Common myeloid progenitor, CD34-positive (primary cell): Measurements from ENCODE around the gene DNMT3B.

ENCODE experiments used
- CTCF ChIA-PET: fragments of 350-600 bp; sonication (Branson Sonifier 250); formaldehyde crosslinking; loops from one replicate; lab custom pipeline; 2021; ENCODE audit warnings: antibody characterized with exemption; lab: Charles Lee
- POLR2A ChIA-PET: fragments of 350-600 bp; sonication (Branson Sonifier 250); formaldehyde crosslinking; loops from one replicate; lab custom pipeline; 2021; ENCODE audit warnings: antibody characterized with exemption; lab: Charles Lee
- DNase-seq, 3 donors: peaks; one replicate each; pipeline versions ENCODE4 v3.0.0 to v3.0.0-alpha.2; 2013
- H3K27ac ChIP-seq, 2 experiments: 1 replicate in 1 of 2; 2 replicates in 1 of 2; pipeline ENCODE4 v1.7.0; 2013; ENCODE audit warnings: inconsistent platforms in 2 of 2, low read length in 2 of 2, mild to moderate bottlenecking in 2 of 2, low read depth in 1 of 2, moderate library complexity in 1 of 2; ENCODE audit not compliant: severe bottlenecking in 2 of 2, insufficient read depth in 1 of 2, poor library complexity in 1 of 2
- H3K27me3 ChIP-seq, 5 experiments: replicated peaks in 2 of 5; 1 replicate in 3 of 5; 2 replicates in 2 of 5; pipeline versions ENCODE4 v1.6.1 to v1.7.0; 2013; ENCODE audit warnings: low read length in 4 of 5, mild to moderate bottlenecking in 2 of 5, moderate library complexity in 2 of 5, inconsistent platforms in 1 of 5; ENCODE audit not compliant: insufficient read depth in 5 of 5, control insufficient read depth in 4 of 5
- H3K36me3 ChIP-seq, 4 experiments: 1 replicate in 2 of 4; 2 replicates in 2 of 4; pipeline versions ENCODE4 v1.6.1 to v1.7.0; 2013; ENCODE audit warnings: low read length in 3 of 4, control low read depth in 1 of 4, mild to moderate bottlenecking in 1 of 4; ENCODE audit not compliant: control insufficient read depth in 4 of 4, insufficient read depth in 4 of 4
- H3K4me1 ChIP-seq, 4 experiments: 1 replicate in 3 of 4; 2 replicates in 1 of 4; pipeline versions ENCODE4 v1.6.1 to v1.7.1; 2013; ENCODE audit warnings: low read length in 3 of 4, mild to moderate bottlenecking in 3 of 4, control low read depth in 1 of 4, inconsistent platforms in 1 of 4, moderate library complexity in 1 of 4; ENCODE audit not compliant: control insufficient read depth in 4 of 4, insufficient read depth in 4 of 4; ENCODE audit errors: control extremely low read depth in 1 of 4
- H3K4me3 ChIP-seq, 7 experiments: 1 replicate in 4 of 7; 2 replicates in 3 of 7; pipeline versions ENCODE4 v1.5.1 to v1.7.0; 2013; ENCODE audit warnings: mild to moderate bottlenecking in 7 of 7, low read length in 6 of 7, moderate library complexity in 6 of 7, inconsistent platforms in 2 of 7, low read depth in 2 of 7, control low read depth in 1 of 7; ENCODE audit not compliant: insufficient read depth in 4 of 7, control insufficient read depth in 1 of 7; ENCODE audit errors: extremely low read depth in 1 of 7
- H3K9me3 ChIP-seq, 5 experiments: 1 replicate in 4 of 5; 2 replicates in 1 of 5; pipeline versions ENCODE4 v1.6.1 to v1.7.1; 2013; ENCODE audit warnings: low read length in 4 of 5, mild to moderate bottlenecking in 2 of 5, inconsistent platforms in 1 of 5, low read depth in 1 of 5, moderate library complexity in 1 of 5; ENCODE audit not compliant: control insufficient read depth in 4 of 5, insufficient read depth in 2 of 5; ENCODE audit errors: control extremely low read depth in 1 of 5
- WGBS: methylation state at CpG from one replicate; pipeline ENCODE4 v1.1.5; 2013; ENCODE audit not compliant: insufficient coverage; 5-methylcytosine and 5-hydroxymethylcytosine counted together

The DNMT3B gene

DNA sequence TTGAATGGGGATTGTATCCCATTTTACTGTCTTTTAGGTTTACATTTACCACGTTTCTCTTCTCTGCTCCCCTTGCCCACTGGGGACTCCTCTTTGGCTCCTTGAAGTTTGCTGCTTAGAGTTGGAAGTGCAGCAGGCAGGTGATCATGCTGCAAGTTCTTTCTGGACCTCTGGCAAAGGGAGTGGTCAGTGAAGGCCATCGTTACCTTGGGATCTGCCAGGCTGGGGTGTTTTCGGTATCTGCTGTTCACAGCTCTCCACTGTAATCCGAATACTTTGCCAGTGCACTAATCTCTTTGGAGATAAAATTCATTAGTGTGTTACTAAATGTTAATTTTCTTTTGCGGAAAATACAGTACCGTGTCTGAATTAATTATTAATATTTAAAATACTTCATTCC, 87.4 kb downstream of the DNMT3B start:
- Histone ChIP-seq H3K9me3 (no peaks in the 10 kb centered on the region), H3K27me3 (no peaks in the 10 kb centered on the region), H3K27ac (no peak overlapping the region), H3K36me3 (peaks cover 25 to 82% (median 44%) of the 10 kb centered on the region in 4 experiments), H3K4me3 (no peak overlapping the region), H3K4me1 (no peaks in the 10 kb centered on the region)
- CTCF ChIA-PET = no interaction called here
- POLR2A ChIA-PET = no interaction called here
- WGBS = no CpG with 5 or more reads among the region's 6 CpGs
- no peak for DNase-seq

DNA sequence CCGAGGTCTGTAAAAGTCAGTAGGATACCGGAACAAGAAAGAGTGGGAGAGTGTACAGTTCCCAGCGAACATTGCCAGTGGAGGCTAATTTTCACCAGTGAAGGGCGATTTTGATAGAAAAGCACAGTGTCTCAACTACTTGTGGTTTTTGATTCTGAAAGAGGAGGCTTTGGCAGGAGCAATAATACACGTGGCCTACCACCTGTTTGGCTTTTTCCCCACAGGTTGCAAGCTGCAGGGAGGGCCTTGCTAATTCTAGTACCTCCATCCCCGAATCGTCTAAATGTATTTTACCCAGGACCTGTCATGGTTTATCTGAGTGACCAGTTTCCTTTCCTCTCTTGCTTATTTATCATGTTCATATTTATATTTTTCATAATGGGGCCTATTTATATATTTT, 93.2 kb downstream of the DNMT3B start:
- ChIA-PET POLR2A (no interaction called here), CTCF (interaction anchor here (1.0 kb wide), 1 partner anchor 25 kb away, joined by 3 read pairs; no protein-coding TSS in a partner anchor)
- Histone ChIP-seq H3K36me3 (peaks cover 13 to 43% (median 15%) of the 10 kb centered on the region in 4 experiments), H3K4me3 (no peak overlapping the region), H3K27ac (no peak overlapping the region), H3K27me3 (no peaks in the 10 kb centered on the region), H3K9me3 (no peaks in the 10 kb centered on the region), H3K4me1 (peaks cover 0 to 2% (median 0%) of the 10 kb centered on the region in 4 experiments)
- no peak for DNase-seq
- whole genome bisulfite sequencing = 84% methylated on average over 6 of the region's 7 CpGs

DNA sequence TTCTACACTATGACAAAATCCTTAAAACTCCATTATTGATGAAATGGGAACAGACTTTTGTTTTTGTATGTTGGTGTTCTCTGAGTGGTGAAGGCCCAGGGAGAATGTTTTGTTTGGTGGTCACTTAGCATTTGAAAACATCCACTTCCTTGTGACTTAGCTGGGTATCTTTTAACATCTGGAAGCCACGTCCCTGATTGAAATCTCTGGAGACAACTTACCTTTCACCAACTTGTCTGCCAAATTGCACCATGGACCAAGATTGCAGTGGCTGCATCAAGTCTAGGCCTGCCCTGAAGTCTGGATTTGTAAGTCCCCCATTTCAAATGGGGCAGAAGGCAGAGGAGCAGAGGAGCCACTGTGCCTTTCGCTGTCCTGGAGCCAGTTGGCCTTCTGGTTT, 96.0 kb downstream of the DNMT3B start:
- Histone ChIP-seq H3K4me1 (peaks cover 0 to 7% (median 0%) of the 10 kb centered on the region in 4 experiments), H3K9me3 (no peaks in the 10 kb centered on the region), H3K4me3 (no peak overlapping the region), H3K27me3 (no peaks in the 10 kb centered on the region), H3K27ac (no peak overlapping the region), H3K36me3 (peaks cover 6 to 22% (median 10%) of the 10 kb centered on the region in 4 experiments)
- DNase-seq = no peak
- POLR2A ChIA-PET = no interaction called here
- 100% methylated on average over 1 of the region's 2 CpGs for WGBS
- CTCF ChIA-PET = no interaction called here
